Esophagus muscularis mucosa (tissue), 4 donors: ENCODE measurements around the gene HERC3. TPM values are rescaled to one million over a fixed set of nuclear protein-coding genes. Genes with fewer than 3 reads are reported as not detected.
A peak's percentile ranks its signal among the peaks of the same experiment; 100 is the strongest.

ENCODE experiments used
- DNase-seq: peaks from one replicate; pipeline ENCODE4 v3.0.0-alpha.2; 2017; ENCODE audit errors: extremely low spot score
- H3K27ac ChIP-seq, 4 donors: fragments of 200-600 bp; sonication (generic); replicated peaks in 1 of 4; 1 replicate in 3 of 4; 2 replicates in 1 of 4; pipeline ENCODE4 v1.5.1; 2016 to 2019; ENCODE audit warnings: mild to moderate bottlenecking in 1 of 4
- H3K27me3 ChIP-seq, 4 donors: fragments of 200-600 bp; sonication (generic); one replicate each; pipeline versions ENCODE4 v1.5.1 to v1.6.0; 2016 to 2019
- H3K36me3 ChIP-seq, 4 donors: fragments of 200-600 bp; sonication (generic); one replicate each; pipeline ENCODE4 v1.5.1; 2016 to 2019
- H3K4me1 ChIP-seq, 4 donors: fragments of 200-600 bp; sonication (generic); one replicate each; pipeline ENCODE4 v1.5.1; 2016 to 2019
- H3K4me3 ChIP-seq, 4 donors: fragments of 200-600 bp; sonication (generic); 1 replicate in 2 of 4; 2 replicates in 2 of 4; pipeline ENCODE4 v1.5.1; 2016 to 2019; ENCODE audit warnings: mild to moderate bottlenecking in 4 of 4, moderate library complexity in 1 of 4
- H3K9me3 ChIP-seq, 4 donors: fragments of 200-600 bp; sonication (generic); 1 replicate in 3 of 4; 2 replicates in 1 of 4; pipeline ENCODE4 v1.5.1; 2016 to 2019
- EP300 ChIP-seq: sonication (generic); formaldehyde crosslinking; IDR thresholded peaks from one replicate; pipeline ENCODE4 v1.6.1; 2017; ENCODE audit warnings: antibody characterized with exemption
- POLR2A ChIP-seq: fragments of 450-650 bp; IDR thresholded peaks from one replicate; pipeline ENCODE4 v1.6.1; 2017; ENCODE audit warnings: antibody characterized with exemption, moderate library complexity, mild to moderate bottlenecking, low read depth
- POLR2AphosphoS5 ChIP-seq, 2 donors: sonication (generic); formaldehyde crosslinking; IDR thresholded peaks; one replicate each; pipeline ENCODE4 v1.6.1; 2017; ENCODE audit warnings: antibody characterized with exemption in 2 of 2
- WGBS: methylation state at CpG from one replicate; pipeline ENCODE4 v1.1.5; 2018; 5-methylcytosine and 5-hydroxymethylcytosine counted together
- intact Hi-C: fragments of 100-400 bp; cut with DNase I; formaldehyde crosslinking; loops from one replicate; pipeline ENCODE4 v1.15.1; 2023
- total RNA-seq, 4 donors: library from RNA; depleted of rRNA; stranded (reverse); fragments of >200 nt; gene quantifications; one replicate each; pipeline versions ENCODE4 v1.1.0 to v1.2.1, GENCODE V29; 2016
- TF ChIP-seq, protein P1 (sequence below), 3 experiments: fragments of 200-600 bp in 2 of 3; fragments of 450-650 bp in 1 of 3; sonication (generic) in 2 of 3; IDR thresholded peaks; one replicate each; pipeline ENCODE4 v1.5.1; 2017 to 2019; ENCODE audit warnings: antibody characterized with exemption in 3 of 3, mild to moderate bottlenecking in 2 of 3, moderate library complexity in 1 of 3

HERC3 gene
- total RNA-seq, 4 donors from 2014 or later = 39.8 to 58.2 (median 51.2) TPM

DNA sequence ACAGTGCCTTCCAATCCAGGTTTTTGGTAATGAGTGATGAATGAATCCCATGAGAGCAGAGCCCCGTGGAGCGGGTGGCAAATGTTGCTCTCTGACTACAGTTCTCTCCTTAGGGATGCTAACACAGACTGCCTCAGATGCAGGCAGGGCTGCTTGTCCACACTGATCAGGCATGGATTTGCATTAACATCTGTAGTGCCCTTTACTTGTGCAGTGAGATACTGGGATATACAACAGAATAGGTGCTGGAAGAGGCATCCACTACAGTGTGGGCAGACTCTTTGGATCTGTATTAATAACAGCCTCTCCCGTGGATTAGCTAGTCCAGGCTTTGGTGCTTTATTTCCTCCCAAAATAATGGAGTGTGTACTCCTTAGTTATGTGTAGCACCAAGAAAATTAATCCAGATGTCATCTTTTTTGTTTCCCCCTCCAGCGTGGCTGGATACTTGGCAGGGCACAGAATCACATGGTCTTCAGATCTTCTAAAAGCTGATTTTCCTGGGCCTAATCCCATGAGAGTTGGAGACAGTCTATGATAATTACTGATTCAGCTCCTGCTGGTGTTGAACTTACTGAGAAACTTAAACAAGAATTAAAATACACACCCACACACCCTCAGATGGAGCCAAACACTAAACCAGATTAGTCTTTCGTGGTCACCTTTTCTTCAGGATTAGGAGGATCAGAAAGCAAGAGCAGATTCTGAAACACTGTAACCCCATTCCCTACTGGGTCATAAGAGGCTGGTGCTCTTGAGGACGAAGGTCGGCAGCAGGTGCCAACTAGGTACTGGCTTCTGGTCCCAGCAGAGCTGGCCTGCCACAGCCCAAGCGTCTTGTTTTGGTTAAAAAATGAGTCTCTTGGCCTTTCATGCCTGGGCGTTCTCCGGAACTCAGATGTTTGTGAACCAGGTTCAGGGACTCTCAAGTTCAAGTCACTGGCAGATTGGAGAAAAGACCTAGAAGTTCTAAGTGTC, 128.5 kb downstream of the HERC3 start:
- peaks cover 0 to 14% (median 12%) of the 10 kb centered on the region in 4 donors for H3K9me3 ChIP-seq
- no peak overlapping the region for H3K4me3 ChIP-seq
- no peak for TF ChIP-seq POLR2A
- no peak for TF ChIP-seq EP300
- TF ChIP-seq, protein P1, sequence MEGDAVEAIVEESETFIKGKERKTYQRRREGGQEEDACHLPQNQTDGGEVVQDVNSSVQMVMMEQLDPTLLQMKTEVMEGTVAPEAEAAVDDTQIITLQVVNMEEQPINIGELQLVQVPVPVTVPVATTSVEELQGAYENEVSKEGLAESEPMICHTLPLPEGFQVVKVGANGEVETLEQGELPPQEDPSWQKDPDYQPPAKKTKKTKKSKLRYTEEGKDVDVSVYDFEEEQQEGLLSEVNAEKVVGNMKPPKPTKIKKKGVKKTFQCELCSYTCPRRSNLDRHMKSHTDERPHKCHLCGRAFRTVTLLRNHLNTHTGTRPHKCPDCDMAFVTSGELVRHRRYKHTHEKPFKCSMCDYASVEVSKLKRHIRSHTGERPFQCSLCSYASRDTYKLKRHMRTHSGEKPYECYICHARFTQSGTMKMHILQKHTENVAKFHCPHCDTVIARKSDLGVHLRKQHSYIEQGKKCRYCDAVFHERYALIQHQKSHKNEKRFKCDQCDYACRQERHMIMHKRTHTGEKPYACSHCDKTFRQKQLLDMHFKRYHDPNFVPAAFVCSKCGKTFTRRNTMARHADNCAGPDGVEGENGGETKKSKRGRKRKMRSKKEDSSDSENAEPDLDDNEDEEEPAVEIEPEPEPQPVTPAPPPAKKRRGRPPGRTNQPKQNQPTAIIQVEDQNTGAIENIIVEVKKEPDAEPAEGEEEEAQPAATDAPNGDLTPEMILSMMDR (IDR thresholded peaks at IDR 0.05) = no peak
- TF ChIP-seq POLR2AphosphoS5 (IDR thresholded peaks at IDR 0.05) = no peak
- no peak for DNase-seq
- H3K27me3 ChIP-seq = no peaks in the 10 kb centered on the region
- intact Hi-C loops = no loop called here
- WGBS = 60% methylated on average over 8 of the region's 10 CpGs
- H3K27ac ChIP-seq = peak overlapping the region; percentile 19 to 45 (median 32)
- peaks cover 21 to 44% (median 39%) of the 10 kb centered on the region in 4 donors for H3K4me1 ChIP-seq
- peaks cover 20 to 49% (median 29%) of the 10 kb centered on the region in 4 donors for H3K36me3 ChIP-seq

DNA sequence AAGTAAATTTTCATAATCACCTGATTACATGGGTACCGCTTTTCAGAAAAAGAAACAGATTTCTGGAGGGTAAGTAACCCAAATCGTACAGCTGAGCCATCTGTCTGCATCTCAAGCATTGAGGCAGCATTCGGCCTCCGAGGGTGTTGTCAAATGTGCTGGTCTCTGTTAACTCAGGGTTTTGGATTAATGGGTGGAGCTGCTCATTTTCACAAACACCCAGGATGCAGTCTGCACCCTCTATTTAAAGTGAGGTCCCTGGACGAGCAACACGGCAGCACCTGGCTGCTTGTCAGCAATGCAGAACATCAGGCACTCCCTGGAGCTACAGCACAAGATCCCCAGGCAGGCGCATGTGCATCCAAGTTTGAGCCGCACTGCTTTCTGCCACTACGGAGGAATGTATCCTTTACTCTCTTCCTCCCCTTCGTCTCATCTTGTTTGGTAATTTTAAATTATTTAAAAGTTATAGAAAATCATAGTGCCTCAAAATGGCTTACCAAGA, 130.0 kb downstream of the HERC3 start:
- peaks cover 20 to 50% (median 32%) of the 10 kb centered on the region in 4 donors for H3K36me3 ChIP-seq

DNA sequence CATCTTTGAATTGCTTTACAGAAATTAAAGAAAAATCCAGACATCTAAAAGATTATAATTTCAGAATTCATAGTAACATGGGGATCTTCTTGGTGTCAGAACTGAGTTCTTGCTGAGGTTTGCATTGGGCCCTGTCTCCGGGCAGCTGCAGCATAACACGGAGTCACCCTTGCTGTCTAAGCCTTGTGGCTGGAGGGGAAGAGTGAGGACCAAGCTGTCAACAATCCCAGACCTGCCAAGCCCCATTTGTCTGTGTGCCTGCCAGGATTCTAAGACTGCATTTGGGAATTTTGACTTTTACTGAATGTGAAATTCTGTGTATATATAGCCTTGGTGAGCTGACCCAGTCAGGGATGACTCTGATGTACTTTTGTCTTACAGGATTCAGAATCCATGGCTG, 130.5 kb downstream of the HERC3 start:
- Histone ChIP-seq H3K9me3 (peaks cover 0 to 2% (median under 1%) of the 10 kb centered on the region in 4 donors), H3K4me3 (no peak overlapping the region), H3K27ac (peak overlapping the region in 3 of 4 donors; percentile 22 to 40 (median 23)), H3K4me1 (peaks cover 30 to 55% (median 44%) of the 10 kb centered on the region in 4 donors), H3K27me3 (no peaks in the 10 kb centered on the region), H3K36me3 (peaks cover 20 to 50% (median 32%) of the 10 kb centered on the region in 4 donors)
- no peak for DNase-seq
- no peak for TF ChIP-seq POLR2A
- TF ChIP-seq, protein P1 (IDR thresholded peaks at IDR 0.05) = no peak
- TF ChIP-seq POLR2AphosphoS5 (IDR thresholded peaks at IDR 0.05) = peak in 1 of 2 donors; percentile 23
- 95% methylated on average over 2 of the region's 2 CpGs for WGBS
- intact Hi-C loops = no loop called here

More for the DNA sequence above, 130.0 kb downstream of the HERC3 start:
- Histone ChIP-seq H3K4me3 (no peak overlapping the region), H3K27me3 (no peaks in the 10 kb centered on the region), H3K27ac (peak overlapping the region in 1 of 4 donors; percentile 23), H3K4me1 (peaks cover 25 to 51% (median 42%) of the 10 kb centered on the region in 4 donors), H3K9me3 (peaks cover 0 to 7% (median 5%) of the 10 kb centered on the region in 4 donors)
- WGBS = 73% methylated on average over 10 of the region's 10 CpGs
- TF ChIP-seq, protein P1 (IDR thresholded peaks at IDR 0.05) = no peak
- no peak for TF ChIP-seq POLR2AphosphoS5 (IDR thresholded peaks at IDR 0.05)
- TF ChIP-seq EP300 = no peak
- no peak for TF ChIP-seq POLR2A
- intact Hi-C loops = no loop called here
- DNase-seq = no peak

DNA sequence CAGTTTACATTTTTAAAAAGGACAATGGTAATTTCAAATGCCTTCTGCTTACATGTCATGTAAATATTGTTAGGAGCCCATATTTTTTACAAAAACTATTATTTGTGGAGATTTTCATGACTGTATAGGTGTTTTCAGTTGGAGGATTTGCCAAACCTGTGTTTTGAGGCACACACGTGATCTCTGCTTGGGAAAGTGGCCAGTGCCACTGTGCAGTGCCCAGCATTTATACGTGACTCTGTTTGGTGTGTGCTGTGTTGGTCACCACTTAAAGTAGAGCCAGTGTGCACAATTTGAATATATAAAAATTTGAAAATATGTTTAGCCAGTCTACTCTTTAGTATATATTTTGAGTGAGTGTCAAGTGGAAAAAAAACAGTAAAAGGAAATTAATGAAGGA, 132.1 kb downstream of the HERC3 start:
- Histone ChIP-seq H3K9me3 (no peaks in the 10 kb centered on the region), H3K4me3 (no peak overlapping the region), H3K27me3 (no peaks in the 10 kb centered on the region), H3K36me3 (peaks cover 22 to 52% (median 37%) of the 10 kb centered on the region in 4 donors), H3K4me1 (peaks cover 38 to 67% (median 53%) of the 10 kb centered on the region in 4 donors), H3K27ac (no peak overlapping the region)
- no peak for DNase-seq
- intact Hi-C loops = no loop called here
- 84% methylated on average over 2 of the region's 2 CpGs for WGBS
- TF ChIP-seq POLR2A = no peak
- TF ChIP-seq, protein P1 (IDR thresholded peaks at IDR 0.05) = no peak
- TF ChIP-seq POLR2AphosphoS5 (IDR thresholded peaks at IDR 0.05) = no peak
- no peak for TF ChIP-seq EP300
